GM19452 (cell line): ENCODE data around the gene CACNA2D4.

ENCODE experiments used
- ATAC-seq: cut with Tn5 transposase; IDR thresholded peaks from one replicate; pipeline ENCODE4 v1.9.1; 2021; ENCODE audit not compliant: unreplicated experiment

Gene CACNA2D4

DNA sequence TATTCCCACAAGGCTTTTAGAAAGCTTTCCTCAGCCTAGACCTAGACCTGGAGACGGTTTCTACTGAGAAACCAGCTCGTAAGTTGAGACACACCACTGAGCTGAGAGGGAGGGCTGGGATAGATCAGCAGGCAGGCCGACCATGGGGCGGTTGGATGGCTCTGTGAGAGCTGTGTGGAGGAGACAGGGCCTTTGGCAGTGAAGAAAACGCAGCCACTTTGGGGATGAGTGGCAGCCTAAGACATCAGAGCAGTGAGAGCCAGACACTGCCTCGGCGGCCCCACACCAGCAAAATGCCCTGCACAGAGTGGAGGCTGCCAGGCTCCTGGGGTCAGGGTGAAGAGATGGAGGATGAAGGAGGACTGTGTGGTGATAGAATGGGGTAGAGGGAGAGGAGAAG lies 46.0 kb downstream of the CACNA2D4 start:
- no peak for ATAC-seq

DNA sequence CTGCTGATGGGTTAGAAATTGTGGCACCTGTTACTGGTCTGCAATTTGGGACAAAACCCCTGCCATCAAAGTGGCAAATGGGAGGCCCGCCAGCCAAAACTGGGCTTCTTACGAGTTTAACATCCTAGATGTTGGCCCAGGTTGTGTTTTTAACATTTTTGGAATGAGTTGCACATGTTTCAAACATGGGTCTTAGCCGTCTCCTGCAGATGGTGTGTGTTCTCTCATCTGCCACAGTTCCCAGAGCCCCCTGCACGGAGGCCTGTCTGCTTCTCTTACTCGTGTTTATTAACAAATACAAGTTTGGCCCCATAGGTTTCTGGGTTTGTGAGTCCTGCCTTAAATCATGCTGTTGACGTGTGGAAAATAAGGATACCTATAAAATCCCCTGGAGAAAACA lies 46.5 kb downstream of the CACNA2D4 start:
- no peak for ATAC-seq

DNA sequence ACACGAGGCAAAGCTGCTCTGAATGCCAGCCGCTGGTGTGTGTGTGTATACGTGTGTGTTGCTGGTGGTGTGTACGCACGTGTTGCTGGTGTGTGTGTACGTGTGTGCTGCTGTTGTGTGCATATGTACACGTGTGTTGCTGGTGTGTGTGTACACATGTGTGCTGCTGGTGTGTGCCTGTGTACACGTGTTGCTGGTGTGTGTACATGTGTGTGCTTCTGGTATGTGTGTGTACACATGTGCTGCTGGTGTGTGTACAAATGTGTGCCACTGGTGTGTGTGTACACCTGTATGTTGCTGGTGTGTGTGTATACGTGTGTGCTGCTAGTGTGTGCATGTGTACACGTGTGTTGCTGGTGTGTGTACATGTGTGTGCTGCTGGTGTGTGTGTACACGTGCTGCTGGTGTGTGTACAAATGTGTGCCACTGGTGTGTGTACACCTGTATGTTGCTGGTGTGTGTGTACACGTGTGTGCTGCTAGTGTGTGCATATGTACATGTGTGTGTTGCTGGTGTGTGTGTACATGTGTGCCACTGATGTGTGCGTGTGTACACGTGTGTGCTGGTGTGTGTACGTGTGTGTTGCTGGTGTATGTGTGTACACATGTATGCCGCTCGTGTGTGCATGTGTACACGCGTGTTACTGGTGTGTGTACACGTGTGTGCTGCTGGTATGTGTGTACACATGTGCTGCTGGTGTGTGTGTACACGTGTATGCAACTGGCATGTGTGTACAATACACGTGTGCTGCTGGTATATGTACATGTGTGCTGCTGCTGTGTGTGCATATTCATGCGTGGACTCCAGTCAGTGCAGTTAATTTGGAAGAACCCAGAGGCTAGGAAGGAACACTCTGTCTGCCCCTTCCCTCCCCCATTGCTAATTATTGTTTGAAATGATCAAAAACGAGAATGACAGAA lies 47.2 kb downstream of the CACNA2D4 start:
- no peak for ATAC-seq

DNA sequence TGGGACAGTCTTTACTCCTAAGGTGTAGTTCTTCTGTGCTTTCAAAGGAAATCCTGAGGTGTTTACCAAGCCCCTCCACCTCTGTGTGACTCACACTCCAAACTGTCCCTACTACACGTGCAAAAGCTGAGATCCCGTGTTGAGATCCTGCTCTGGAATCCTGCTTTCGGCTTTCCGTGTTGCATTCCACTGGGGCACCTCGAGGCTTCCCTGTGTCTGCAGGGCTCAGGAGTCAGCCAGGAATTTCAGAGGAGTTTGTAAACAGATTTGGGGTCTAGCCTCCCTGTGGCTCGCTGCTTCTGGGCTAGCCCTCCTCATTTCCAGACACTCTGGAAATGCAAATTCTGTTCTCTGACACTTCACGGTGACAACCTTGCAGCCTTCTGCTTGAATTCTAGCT lies 48.4 kb downstream of the CACNA2D4 start:
- no peak for ATAC-seq

DNA sequence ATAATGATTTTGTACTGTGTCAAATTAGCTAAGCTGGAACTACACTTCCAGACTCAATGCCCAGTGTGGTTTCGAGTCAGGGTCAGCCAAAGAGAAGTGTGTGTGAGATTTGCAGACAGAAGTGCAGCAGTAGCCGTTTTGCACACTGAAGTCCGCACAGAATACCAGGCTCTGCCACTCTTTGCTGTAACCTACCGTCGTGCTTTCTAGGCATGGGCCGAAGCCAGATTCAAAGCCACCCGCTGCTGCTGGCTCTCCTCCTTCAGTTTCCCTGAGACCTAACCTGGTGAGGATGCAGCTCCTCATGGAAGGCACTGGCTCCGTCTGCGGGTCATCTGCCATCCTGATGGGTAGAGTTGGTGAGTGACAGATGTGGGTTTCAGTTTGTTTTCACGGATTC lies 49.3 kb downstream of the CACNA2D4 start:
- no peak for ATAC-seq

DNA sequence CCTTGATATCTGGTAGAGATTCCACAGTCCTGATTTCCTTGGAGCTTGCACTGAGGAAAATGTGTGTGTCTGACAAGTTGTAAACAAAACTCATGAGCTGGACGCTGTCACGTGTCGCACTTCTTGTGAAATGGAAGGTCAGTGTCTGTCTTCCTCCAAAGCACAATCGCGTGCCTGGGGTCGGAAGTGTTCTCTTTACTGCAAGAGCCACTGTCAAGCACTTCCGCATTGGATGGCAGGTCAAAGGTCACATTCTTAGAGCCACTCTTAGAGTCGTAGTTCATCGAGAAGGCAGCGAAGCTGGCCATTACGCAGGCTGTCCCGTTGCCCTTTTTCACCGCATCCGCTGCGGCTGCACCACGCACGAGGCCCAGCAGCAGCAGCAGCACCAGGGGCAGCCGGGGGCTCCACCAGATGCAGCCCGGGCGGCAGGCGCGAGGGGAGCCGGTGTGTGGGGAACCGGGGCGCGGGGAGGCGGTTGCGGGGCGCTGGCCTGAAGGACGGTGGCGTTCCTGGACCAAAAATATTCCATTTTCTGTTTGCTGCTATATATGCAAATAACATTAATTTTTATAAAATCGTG lies 53.1 kb downstream of the CACNA2D4 start:
- ATAC-seq, result no peak

DNA sequence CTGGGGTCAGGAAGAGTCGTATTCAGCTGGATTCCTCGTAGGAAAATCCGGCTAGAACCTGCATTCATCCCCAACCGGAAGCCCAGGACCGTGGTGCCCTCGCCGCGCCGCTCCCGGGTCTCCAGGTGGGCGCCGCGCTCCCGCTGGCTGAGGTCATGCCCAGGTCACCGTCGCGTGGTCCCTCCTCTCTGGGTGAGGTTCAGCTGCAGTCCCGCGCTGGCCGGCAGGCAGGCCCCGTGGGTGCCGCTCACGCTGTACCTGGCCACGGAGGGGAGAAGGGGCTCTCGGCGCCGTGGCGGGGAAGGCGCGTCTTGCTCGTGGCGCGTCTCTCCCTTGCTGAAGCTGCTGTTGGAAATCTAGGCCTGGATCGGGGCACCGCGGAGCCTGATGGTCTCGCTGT lies 53.6 kb downstream of the CACNA2D4 start:
- ATAC-seq, result no peak

DNA sequence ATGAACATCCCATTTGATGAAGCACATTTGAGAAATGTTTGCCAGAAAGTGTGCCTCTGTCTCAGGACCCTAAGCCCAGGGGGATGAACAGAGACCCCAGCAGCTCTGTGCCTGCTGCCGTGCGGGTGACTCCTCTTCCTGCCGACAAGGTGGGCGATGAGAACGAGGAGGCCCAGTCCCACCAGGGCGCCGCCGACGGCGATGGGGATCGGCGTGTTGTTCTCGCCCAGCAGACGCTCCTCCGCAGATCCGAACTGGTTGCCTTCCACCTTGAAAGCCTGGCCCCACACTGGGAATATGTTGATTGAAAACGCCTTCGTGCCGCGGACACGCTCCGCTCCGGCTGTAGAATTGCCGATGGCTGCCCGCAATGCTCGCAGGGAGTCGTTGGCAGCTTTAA lies 54.0 kb downstream of the CACNA2D4 start:
- ATAC-seq, result no peak

DNA sequence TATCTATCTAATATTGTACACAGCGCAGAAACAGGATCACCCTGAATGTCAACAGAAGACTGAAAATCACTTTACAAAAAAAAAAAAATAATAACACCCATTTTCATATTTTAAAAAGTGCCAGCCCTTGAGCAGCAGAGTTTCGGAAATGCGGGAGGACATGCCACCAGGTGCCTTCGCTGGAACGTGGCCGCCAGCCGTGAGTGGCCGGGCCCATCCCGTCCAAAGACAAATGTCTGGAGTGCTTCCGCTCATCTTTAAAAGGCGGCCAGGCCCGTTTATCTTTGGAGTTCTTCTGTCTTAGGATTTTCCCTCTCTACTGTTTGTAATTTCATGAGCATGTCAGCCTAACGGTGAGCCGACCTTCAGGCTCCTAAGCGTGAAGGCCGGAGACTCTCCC lies 54.6 kb downstream of the CACNA2D4 start:
- no peak for ATAC-seq

DNA sequence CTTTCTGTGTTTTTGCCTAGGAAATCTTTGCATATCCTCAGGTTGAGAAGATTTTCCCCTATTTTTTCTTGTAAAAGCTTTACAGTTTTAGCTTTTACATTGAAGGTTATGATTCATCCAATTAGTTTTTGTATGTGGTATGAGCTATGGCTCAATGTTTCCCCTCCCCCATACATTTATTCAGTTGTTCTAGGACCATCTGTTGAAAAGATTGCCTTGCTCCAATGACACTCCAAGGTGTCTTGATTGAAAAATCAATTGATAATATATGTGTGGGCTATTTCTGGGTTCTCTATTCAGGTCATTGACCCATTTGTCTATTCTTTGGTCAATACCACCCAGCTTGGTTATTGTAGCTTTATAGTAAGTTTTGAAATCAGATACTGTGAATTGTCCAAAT lies 55.5 kb downstream of the CACNA2D4 start:
- ATAC-seq, result no peak

DNA sequence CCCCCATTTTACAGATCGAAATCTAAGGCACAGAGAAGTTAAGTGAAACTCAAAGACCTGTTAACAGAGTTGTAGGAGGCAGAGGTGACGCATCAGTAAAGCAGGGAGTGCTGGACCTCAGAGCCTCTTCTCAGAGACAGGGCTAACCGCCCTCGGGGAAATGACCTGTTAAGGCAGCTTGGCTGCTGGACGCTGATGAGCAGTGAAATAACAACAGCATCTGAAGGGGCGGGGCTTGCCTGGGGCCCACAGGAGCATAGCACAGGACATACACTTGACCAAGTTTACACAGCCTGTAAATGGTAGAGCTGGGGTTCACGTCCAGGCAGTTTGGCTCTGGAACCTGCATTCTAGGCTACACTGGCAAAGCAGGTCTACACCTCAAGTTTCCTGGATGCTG lies 58.8 kb downstream of the CACNA2D4 start:
- no peak for ATAC-seq

DNA sequence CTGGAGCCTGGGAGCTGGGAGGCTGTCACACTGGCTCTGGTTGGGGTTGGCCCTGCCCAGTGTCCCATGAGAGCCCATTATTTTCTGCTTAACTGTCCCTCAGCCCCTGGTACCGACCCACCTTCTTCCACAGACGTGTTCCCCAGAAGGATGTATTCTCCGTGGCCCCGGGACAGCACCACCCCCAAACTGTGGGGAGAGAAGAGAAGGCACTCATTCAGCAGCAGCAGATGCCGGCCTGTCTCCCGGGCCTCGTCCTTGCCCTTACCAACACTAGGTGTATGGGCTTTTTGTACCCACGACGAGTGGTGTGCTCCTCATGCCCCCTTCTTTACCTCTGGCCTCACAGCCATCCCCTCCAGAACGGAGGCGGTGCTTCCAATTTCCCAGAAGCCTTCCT lies 60.0 kb downstream of the CACNA2D4 start:
- ATAC-seq, result no peak

DNA sequence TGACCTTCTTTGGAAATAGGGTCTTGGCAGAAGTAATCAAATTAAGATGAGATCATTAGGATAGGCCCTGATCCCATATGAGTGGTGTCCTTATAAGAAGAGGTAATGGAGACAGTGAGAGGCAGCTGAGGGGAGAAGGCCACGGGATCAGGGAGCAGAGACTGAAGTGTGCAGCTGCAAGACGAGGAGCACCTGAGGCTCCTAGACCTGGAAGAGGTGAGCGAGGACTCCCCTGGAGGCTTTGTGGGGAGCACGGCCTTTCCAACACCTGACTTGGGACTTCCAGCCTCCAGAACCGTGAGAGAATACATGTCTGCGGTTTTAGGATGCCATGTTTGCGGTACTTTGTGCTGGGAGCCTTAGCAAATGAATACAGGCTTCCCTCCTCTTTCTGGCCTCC lies 60.6 kb downstream of the CACNA2D4 start:
- no peak for ATAC-seq

DNA sequence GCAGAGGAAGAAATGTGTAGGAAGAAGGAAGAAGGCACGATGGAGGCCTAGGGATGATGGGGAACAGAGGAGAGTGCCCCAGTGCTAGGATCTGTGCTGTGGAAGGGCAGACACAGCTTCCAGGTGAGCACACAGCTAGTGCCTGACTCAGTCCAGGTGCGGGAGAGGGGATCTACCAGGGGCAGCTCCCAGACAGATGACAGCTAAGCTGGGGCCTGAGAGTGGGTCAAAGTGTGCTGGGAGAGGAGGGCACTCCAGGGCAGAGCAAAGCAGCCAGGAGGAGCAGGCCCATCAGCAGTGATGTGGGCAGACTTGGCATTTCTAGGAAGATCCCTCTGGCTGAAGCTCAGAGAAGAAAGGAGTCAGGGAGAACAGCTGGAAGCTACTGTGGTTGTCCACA lies 61.4 kb downstream of the CACNA2D4 start:
- no peak for ATAC-seq

DNA sequence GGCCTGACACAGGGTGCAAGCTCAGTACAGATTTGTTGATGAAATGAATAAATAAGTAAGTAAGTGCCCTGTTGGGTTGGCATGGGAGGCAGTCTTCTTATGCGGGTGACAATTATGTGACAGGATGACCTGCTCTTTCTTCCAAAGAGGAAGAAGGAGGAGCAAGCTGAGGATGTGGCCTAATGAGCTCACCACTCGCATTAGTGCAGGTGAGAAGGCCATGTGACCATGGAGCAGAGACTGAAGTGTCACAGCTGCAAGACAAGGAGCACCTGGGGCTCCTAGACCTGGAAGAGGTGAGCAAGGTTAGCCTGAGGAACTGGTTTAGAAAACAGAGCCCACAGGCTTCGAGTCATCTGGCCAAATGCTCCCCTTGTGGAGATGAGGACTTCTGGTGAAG lies 63.2 kb downstream of the CACNA2D4 start:
- no peak for ATAC-seq

DNA sequence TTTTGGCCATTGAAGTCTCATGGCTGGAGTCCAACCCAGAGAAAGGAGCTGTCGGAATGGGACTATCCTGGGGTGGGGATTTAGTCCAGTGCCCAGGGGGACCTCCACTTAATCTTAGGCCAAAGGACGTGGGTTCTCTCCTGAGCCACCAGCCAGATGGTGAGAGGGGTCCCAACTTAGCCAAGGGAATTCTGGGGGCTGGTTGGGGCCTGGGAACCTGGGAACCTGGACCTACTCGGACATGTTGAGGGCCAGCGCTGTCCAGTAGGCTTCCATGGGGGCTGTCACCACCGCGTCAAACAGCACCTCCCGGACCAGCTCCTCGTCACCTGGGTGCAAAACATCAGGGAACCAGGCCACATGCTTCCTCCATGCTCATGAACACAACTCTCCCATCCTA lies 64.7 kb downstream of the CACNA2D4 start:
- ATAC-seq, result no peak

DNA sequence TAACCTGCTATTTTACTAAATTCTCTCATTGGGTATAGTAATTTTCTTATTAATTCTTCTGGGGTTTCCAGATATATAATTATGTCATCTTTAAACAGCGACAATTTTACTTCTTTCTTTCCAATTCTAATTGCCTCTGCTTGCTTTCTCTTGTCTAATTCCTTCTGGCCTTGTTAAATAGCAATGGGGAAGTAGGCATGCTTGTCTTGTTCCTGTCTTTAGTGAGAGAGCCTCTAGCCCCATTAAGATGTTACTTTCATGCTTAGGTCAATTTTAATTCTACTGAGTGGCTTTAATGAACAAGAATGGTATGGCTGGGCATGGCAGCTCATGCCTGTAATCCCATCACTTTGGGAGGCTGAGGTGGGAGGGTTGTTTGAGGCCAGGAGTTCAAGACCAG lies 66.4 kb downstream of the CACNA2D4 start:
- no peak for ATAC-seq

DNA sequence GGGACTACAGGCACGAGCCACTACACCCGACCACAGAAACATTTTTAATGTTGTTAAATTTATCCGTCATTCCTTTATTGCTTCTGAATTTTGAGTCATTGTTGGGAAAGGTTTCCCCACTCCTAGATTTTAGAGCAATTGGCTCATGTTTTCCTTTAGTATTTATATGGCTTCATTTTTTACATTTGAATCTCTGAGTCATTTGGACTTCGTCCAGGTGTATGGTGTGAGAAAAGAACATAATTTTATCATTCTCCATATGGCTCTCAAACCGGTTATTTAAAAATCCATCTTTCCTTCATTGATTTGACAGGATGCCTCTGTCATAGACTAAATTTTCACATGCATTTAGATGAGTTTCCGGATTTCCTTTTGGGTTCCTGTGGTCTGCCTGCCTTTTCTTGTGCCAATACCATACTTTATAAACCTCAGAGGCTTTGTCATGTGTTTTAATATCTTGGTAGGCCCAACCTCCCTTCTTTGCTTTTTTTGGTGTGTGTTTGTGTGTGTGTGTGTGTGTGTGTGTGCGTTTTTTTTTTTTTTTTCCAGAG lies 67.2 kb downstream of the CACNA2D4 start:
- ATAC-seq, result no peak

DNA sequence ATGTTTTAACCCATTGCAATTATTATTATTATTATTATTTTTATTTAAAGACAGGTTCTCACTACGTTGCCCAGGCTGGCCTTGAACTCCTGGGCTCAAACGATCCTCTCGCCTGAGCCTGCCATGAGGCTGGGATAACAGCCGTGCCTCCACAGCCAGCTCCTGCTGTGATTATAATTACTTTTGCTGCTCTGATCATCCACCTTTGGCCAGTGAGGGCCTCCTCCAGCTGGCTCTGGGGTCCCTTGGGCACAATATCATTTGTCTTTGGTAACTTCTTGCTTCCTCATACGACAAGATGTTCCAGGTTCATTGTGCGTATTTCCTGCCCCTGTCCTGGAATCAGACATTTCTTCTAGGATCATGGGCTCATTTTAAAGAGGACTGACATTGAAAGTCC lies 69.7 kb downstream of the CACNA2D4 start:
- ATAC-seq, result no peak

DNA sequence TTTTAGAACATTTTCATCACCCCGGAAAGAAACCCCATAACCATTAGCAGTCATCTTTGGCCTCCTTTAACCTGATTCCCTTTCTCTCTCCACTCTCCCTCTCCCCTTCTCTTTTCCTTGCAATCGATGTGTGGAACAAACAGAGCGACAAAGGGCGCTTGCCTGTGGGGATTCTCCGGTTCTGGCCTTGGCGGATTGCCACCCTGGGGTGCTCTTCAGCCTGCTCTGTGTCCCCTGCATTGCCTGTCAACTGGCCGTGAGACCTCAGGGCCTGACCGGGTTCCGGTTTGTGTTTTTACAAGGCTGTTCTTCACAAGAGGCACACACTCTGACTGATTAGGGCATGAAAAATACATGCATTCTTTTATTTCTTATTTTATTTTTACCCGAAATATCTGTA lies 70.3 kb downstream of the CACNA2D4 start:
- no peak for ATAC-seq

DNA sequence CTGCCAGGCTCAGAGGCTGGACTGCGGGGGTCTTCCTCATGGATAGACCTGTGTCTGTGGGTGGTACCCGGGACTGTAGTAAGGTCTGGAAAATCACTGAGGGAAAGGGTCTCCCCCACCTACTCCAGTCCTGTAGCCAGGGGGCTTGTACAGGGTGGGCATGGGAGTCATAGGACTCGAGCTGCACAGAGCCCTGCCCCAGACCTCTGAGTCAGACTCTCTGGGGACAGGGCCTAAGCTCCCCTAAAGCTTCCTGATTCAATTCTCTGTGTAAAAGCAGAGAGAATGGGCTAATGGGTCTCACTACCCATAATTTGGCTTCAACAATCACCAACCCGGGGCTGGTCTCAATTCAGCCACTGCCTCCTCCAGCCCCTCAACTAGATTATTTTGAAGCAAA lies 71.0 kb downstream of the CACNA2D4 start:
- ATAC-seq, result no peak
